Endothelial cell of hepatic sinusoid (primary cell): ENCODE results near the gene PAM.

Source experiments
- in situ Hi-C: cut with HindIII; loops from 2 replicates; pipeline ENCODE4 v1.10.0; 2017; ENCODE audit warnings: low sequenced_read_pairs

PAM gene

GRCh38 chr5:102855681-102856388 is 100.7 kb downstream of the PAM start:
- in situ Hi-C loops: loop anchor here (5.0 kb wide), 1 partner anchor 51 kb away; no protein-coding TSS in a partner anchor

- in situ Hi-C loops: loop anchor here (5.0 kb wide), 1 partner anchor 51 kb away; no protein-coding TSS in a partner anchor
Observed at GRCh38 chr5:102856389-102856777, 101.3 kb downstream of the PAM start.

- in situ Hi-C loops: loop anchor here (5.0 kb wide), 1 partner anchor 50 kb away; no protein-coding TSS in a partner anchor
Observed at GRCh38 chr5:102857076-102857818, 102.1 kb downstream of the PAM start.

GRCh38 chr5:102858221-102858620 is 103.1 kb downstream of the PAM start:
- in situ Hi-C loops: loop anchor here (5.0 kb wide), 1 partner anchor 49 kb away; no protein-coding TSS in a partner anchor

- in situ Hi-C loops: loop anchor here (5.0 kb wide), 1 partner anchor 48 kb away; no protein-coding TSS in a partner anchor
Observed at GRCh38 chr5:102858808-102859207, 103.7 kb downstream of the PAM start.

GRCh38 chr5:102860035-102860434 is 104.9 kb downstream of the PAM start:
- in situ Hi-C loops: no loop called here

GRCh38 chr5:102863058-102863457 is 108.0 kb downstream of the PAM start:
- in situ Hi-C loops: no loop called here

GRCh38 chr5:102863764-102864560 is 108.9 kb downstream of the PAM start:
- in situ Hi-C loops: no loop called here

GRCh38 chr5:102865171-102865509 is 110.0 kb downstream of the PAM start:
- in situ Hi-C loops: loop anchor here (5.0 kb wide), 1 partner anchor 92 kb away; no protein-coding TSS in a partner anchor

- in situ Hi-C loops: loop anchor here (5.0 kb wide), 1 partner anchor 92 kb away; no protein-coding TSS in a partner anchor
Observed at GRCh38 chr5:102865510-102866236, 110.6 kb downstream of the PAM start.

GRCh38 chr5:102866237-102866600 is 111.1 kb downstream of the PAM start:
- in situ Hi-C loops: loop anchor here (5.0 kb wide), 1 partner anchor 91 kb away; no protein-coding TSS in a partner anchor

- in situ Hi-C loops: loop anchor here (5.0 kb wide), 1 partner anchor 89 kb away; no protein-coding TSS in a partner anchor
Observed at GRCh38 chr5:102867992-102868662, 113.0 kb downstream of the PAM start.

GRCh38 chr5:102869230-102869629 is 114.1 kb downstream of the PAM start:
- in situ Hi-C loops: loop anchor here (5.0 kb wide), 1 partner anchor 88 kb away; no protein-coding TSS in a partner anchor

GRCh38 chr5:102873379-102873932 is 118.4 kb downstream of the PAM start:
- in situ Hi-C loops: no loop called here

GRCh38 chr5:102874054-102874453 is 118.9 kb downstream of the PAM start:
- in situ Hi-C loops: no loop called here

GRCh38 chr5:102875721-102876123 is 120.6 kb downstream of the PAM start:
- in situ Hi-C loops: no loop called here

- in situ Hi-C loops: no loop called here
Observed at GRCh38 chr5:102876610-102877009, 121.5 kb downstream of the PAM start.

- in situ Hi-C loops: no loop called here
Observed at GRCh38 chr5:102879741-102880140, 124.6 kb downstream of the PAM start.

GRCh38 chr5:102886586-102886985 is 131.5 kb downstream of the PAM start:
- in situ Hi-C loops: no loop called here
